ENCODE results near the gene TCAIM.

TCAIM gene

GRCh38 chr3:44429459-44429858 lies 90.9 kb downstream of the TCAIM start:
- H3K36me3 ChIP-seq (ENCODE audit: control insufficient read depth, insufficient read depth, low read length) = no peaks in the 10 kb centered on the region
- no peak overlapping the region for H3K4me3 ChIP-seq (ENCODE audit: low read depth, low read length)
- peaks cover 2% of the 10 kb centered on the region; the same call in 1 of the 2 replicates for H3K4me1 ChIP-seq (ENCODE audit: control insufficient read depth, insufficient read depth, low read length)
- H3K9me3 ChIP-seq (ENCODE audit: control insufficient read depth, insufficient read depth, low read depth, low read length) = no peaks in the 10 kb centered on the region
- no peak overlapping the region for H3K9ac ChIP-seq (ENCODE audit: low read length)
- H3K27me3 ChIP-seq (ENCODE audit: control insufficient read depth, insufficient read depth, low read length) = no peaks in the 10 kb centered on the region
- H3K27ac ChIP-seq (ENCODE audit: low read depth, low read length) = no peak overlapping the region

- H3K27me3 ChIP-seq (ENCODE audit: control insufficient read depth, insufficient read depth, low read length) = no peaks in the 10 kb centered on the region
- no peak overlapping the region for H3K4me3 ChIP-seq (ENCODE audit: low read depth, low read length)
- H3K4me1 ChIP-seq (ENCODE audit: control insufficient read depth, insufficient read depth, low read length) = peaks cover 2% of the 10 kb centered on the region; the same call in 1 of the 2 replicates
- H3K27ac ChIP-seq (ENCODE audit: low read depth, low read length) = no peak overlapping the region
- H3K9me3 ChIP-seq (ENCODE audit: control insufficient read depth, insufficient read depth, low read depth, low read length) = no peaks in the 10 kb centered on the region
- H3K9ac ChIP-seq (ENCODE audit: low read length) = no peak overlapping the region
- no peaks in the 10 kb centered on the region for H3K36me3 ChIP-seq (ENCODE audit: control insufficient read depth, insufficient read depth, low read length)
Observed at GRCh38 chr3:44430466-44430865, 91.9 kb downstream of the TCAIM start.

GRCh38 chr3:44434834-44435510 lies 96.4 kb downstream of the TCAIM start:
- no peaks in the 10 kb centered on the region for H3K9me3 ChIP-seq (ENCODE audit: control insufficient read depth, insufficient read depth, low read depth, low read length)
- peaks cover 6% of the 10 kb centered on the region; the same call in 1 of the 2 replicates for H3K4me1 ChIP-seq (ENCODE audit: control insufficient read depth, insufficient read depth, low read length)
- no peak overlapping the region for H3K4me3 ChIP-seq (ENCODE audit: low read depth, low read length)
- no peak overlapping the region for H3K9ac ChIP-seq (ENCODE audit: low read length)
- no peak overlapping the region for H3K27ac ChIP-seq (ENCODE audit: low read depth, low read length)
- H3K36me3 ChIP-seq (ENCODE audit: control insufficient read depth, insufficient read depth, low read length) = peaks cover 8% of the 10 kb centered on the region; the same call in 1 of the 2 replicates
- no peaks in the 10 kb centered on the region for H3K27me3 ChIP-seq (ENCODE audit: control insufficient read depth, insufficient read depth, low read length)

GRCh38 chr3:44436181-44436580 lies 97.6 kb downstream of the TCAIM start:
- no peak overlapping the region for H3K27ac ChIP-seq (ENCODE audit: low read depth, low read length)
- no peak overlapping the region for H3K9ac ChIP-seq (ENCODE audit: low read length)
- H3K9me3 ChIP-seq (ENCODE audit: control insufficient read depth, insufficient read depth, low read depth, low read length) = no peaks in the 10 kb centered on the region
- peaks cover 11% of the 10 kb centered on the region; the same call in 1 of the 2 replicates for H3K36me3 ChIP-seq (ENCODE audit: control insufficient read depth, insufficient read depth, low read length)
- H3K4me3 ChIP-seq (ENCODE audit: low read depth, low read length) = no peak overlapping the region
- H3K27me3 ChIP-seq (ENCODE audit: control insufficient read depth, insufficient read depth, low read length) = no peaks in the 10 kb centered on the region
- H3K4me1 ChIP-seq (ENCODE audit: control insufficient read depth, insufficient read depth, low read length) = peaks cover 6% of the 10 kb centered on the region; the same call in 1 of the 2 replicates

- Histone ChIP-seq H3K27ac (ENCODE audit: low read depth, low read length) (no peak overlapping the region), H3K4me1 (ENCODE audit: control insufficient read depth, insufficient read depth, low read length) (peaks cover 6% of the 10 kb centered on the region; the same call in 1 of the 2 replicates), H3K9ac (ENCODE audit: low read length) (no peak overlapping the region), H3K4me3 (ENCODE audit: low read depth, low read length) (no peak overlapping the region), H3K9me3 (ENCODE audit: control insufficient read depth, insufficient read depth, low read depth, low read length) (no peaks in the 10 kb centered on the region), H3K27me3 (ENCODE audit: control insufficient read depth, insufficient read depth, low read length) (no peaks in the 10 kb centered on the region), H3K36me3 (ENCODE audit: control insufficient read depth, insufficient read depth, low read length) (peaks cover 24% of the 10 kb centered on the region)
Observed at GRCh38 chr3:44437800-44438199, 99.2 kb downstream of the TCAIM start.

GRCh38 chr3:44439499-44440295 lies 101.1 kb downstream of the TCAIM start:
- Histone ChIP-seq H3K36me3 (ENCODE audit: control insufficient read depth, insufficient read depth, low read length) (peaks cover 34% of the 10 kb centered on the region), H3K4me1 (ENCODE audit: control insufficient read depth, insufficient read depth, low read length) (peaks cover 6% of the 10 kb centered on the region; the same call in 1 of the 2 replicates), H3K27me3 (ENCODE audit: control insufficient read depth, insufficient read depth, low read length) (no peaks in the 10 kb centered on the region), H3K9me3 (ENCODE audit: control insufficient read depth, insufficient read depth, low read depth, low read length) (no peaks in the 10 kb centered on the region), H3K4me3 (ENCODE audit: low read depth, low read length) (no peak overlapping the region), H3K27ac (ENCODE audit: low read depth, low read length) (no peak overlapping the region), H3K9ac (ENCODE audit: low read length) (no peak overlapping the region)

GRCh38 chr3:44442596-44443309 lies 104.2 kb downstream of the TCAIM start:
- Histone ChIP-seq H3K27ac (ENCODE audit: low read depth, low read length) (no peak overlapping the region), H3K9me3 (ENCODE audit: control insufficient read depth, insufficient read depth, low read depth, low read length) (peaks cover 8% of the 10 kb centered on the region; the same call in 1 of the 2 replicates), H3K9ac (ENCODE audit: low read length) (no peak overlapping the region), H3K4me1 (ENCODE audit: control insufficient read depth, insufficient read depth, low read length) (no peaks in the 10 kb centered on the region), H3K36me3 (ENCODE audit: control insufficient read depth, insufficient read depth, low read length) (peaks cover 64% of the 10 kb centered on the region), H3K4me3 (ENCODE audit: low read depth, low read length) (no peak overlapping the region), H3K27me3 (ENCODE audit: control insufficient read depth, insufficient read depth, low read length) (no peaks in the 10 kb centered on the region)

- Histone ChIP-seq H3K9ac (ENCODE audit: low read length) (no peak overlapping the region), H3K9me3 (ENCODE audit: control insufficient read depth, insufficient read depth, low read depth, low read length) (peaks cover 9% of the 10 kb centered on the region; the same call in 1 of the 2 replicates), H3K4me1 (ENCODE audit: control insufficient read depth, insufficient read depth, low read length) (no peaks in the 10 kb centered on the region), H3K27me3 (ENCODE audit: control insufficient read depth, insufficient read depth, low read length) (no peaks in the 10 kb centered on the region), H3K27ac (ENCODE audit: low read depth, low read length) (no peak overlapping the region), H3K36me3 (ENCODE audit: control insufficient read depth, insufficient read depth, low read length) (peaks cover 79% of the 10 kb centered on the region), H3K4me3 (ENCODE audit: low read depth, low read length) (no peak overlapping the region)
Observed at GRCh38 chr3:44444437-44444836, 105.9 kb downstream of the TCAIM start.

- no peak overlapping the region for H3K4me3 ChIP-seq (ENCODE audit: low read depth, low read length)
- H3K27ac ChIP-seq (ENCODE audit: low read depth, low read length) = no peak overlapping the region
- H3K4me1 ChIP-seq (ENCODE audit: control insufficient read depth, insufficient read depth, low read length) = no peaks in the 10 kb centered on the region
- peaks cover 9% of the 10 kb centered on the region; the same call in 1 of the 2 replicates for H3K9me3 ChIP-seq (ENCODE audit: control insufficient read depth, insufficient read depth, low read depth, low read length)
- H3K36me3 ChIP-seq (ENCODE audit: control insufficient read depth, insufficient read depth, low read length) = peaks cover 80% of the 10 kb centered on the region
- no peak overlapping the region for H3K9ac ChIP-seq (ENCODE audit: low read length)
- H3K27me3 ChIP-seq (ENCODE audit: control insufficient read depth, insufficient read depth, low read length) = no peaks in the 10 kb centered on the region
Observed at GRCh38 chr3:44444896-44445691, 106.5 kb downstream of the TCAIM start.

- peaks cover 86% of the 10 kb centered on the region for H3K36me3 ChIP-seq (ENCODE audit: control insufficient read depth, insufficient read depth, low read length)
Observed at GRCh38 chr3:44445786-44446185, 107.2 kb downstream of the TCAIM start.

More at GRCh38 chr3:44445786-44446185, 107.2 kb downstream of the TCAIM start:
- H3K9me3 ChIP-seq (ENCODE audit: control insufficient read depth, insufficient read depth, low read depth, low read length) = peaks cover 9% of the 10 kb centered on the region; the same call in 1 of the 2 replicates
- H3K4me1 ChIP-seq (ENCODE audit: control insufficient read depth, insufficient read depth, low read length) = no peaks in the 10 kb centered on the region
- no peak overlapping the region for H3K27ac ChIP-seq (ENCODE audit: low read depth, low read length)
- H3K9ac ChIP-seq (ENCODE audit: low read length) = no peak overlapping the region
- H3K4me3 ChIP-seq (ENCODE audit: low read depth, low read length) = no peak overlapping the region
- no peaks in the 10 kb centered on the region for H3K27me3 ChIP-seq (ENCODE audit: control insufficient read depth, insufficient read depth, low read length)

Data from HUES6 (cell line).